ENCODE measurements around the gene CDC7. TPM values are rescaled to one million over a fixed set of nuclear protein-coding genes. Genes with fewer than 3 reads are reported as not detected.
"Not testable (repeated sequence)": the region's sequence is repeated elsewhere in the genome, so short reads cannot be mapped to it uniquely, and the experiment has no call there.

CDC7 gene
- polyA plus RNA-seq, 1 donor from 2014 or later, result 34.6 TPM

GRCh38 chr1:91455334-91455733, 45.3 kb upstream of the CDC7 start:
- Histone ChIP-seq H3K27ac (ENCODE audit: low read length) (no peak overlapping the region), H3K9me2 (ENCODE audit: insufficient read depth, low read length) (no peaks in the 10 kb centered on the region), H3K27me3 (ENCODE audit: insufficient read depth, low read depth, low read length) (no peaks in the 10 kb centered on the region), H3F3A (ENCODE audit: insufficient read depth, low read length, poor library complexity, severe bottlenecking) (no peaks in the 10 kb centered on the region), H4K20me1 (ENCODE audit: insufficient read depth) (no peaks in the 10 kb centered on the region), H3K9ac (ENCODE audit: low read length) (no peak overlapping the region), H2AFZ (ENCODE audit: low read depth, low read length) (no peak overlapping the region), H3K36me3 (ENCODE audit: insufficient read depth, low read length) (no peaks in the 10 kb centered on the region), H3K9me3 (ENCODE audit: low read length) (no peaks in the 10 kb centered on the region), H3K4me3 (ENCODE audit: low read length) (no peak overlapping the region), H3K79me2 (replicated peaks; ENCODE audit: insufficient read depth, low read length) (no peaks in the 10 kb centered on the region), H3K4me2 (ENCODE audit: low read length) (no peak overlapping the region)
- TF ChIP-seq EZH2 (IDR thresholded peaks at IDR 0.05; ENCODE audit: borderline replicate concordance, insufficient read depth, low read length, poor library complexity, severe bottlenecking), result no peak
- TF ChIP-seq CTCF (IDR thresholded peaks at IDR 0.05; ENCODE audit: poor library complexity, severe bottlenecking), result no peak
- TF ChIP-seq MXI1 (conservative IDR thresholded peaks at IDR 0.05; ENCODE audit: poor library complexity, severe bottlenecking), result no peak
- TF ChIP-seq SMC3 (conservative IDR thresholded peaks at IDR 0.05; ENCODE audit: poor library complexity), result no peak
- no peak for TF ChIP-seq RAD21 (conservative IDR thresholded peaks at IDR 0.05)
- no peak for TF ChIP-seq TAF1 (IDR thresholded peaks at IDR 0.05; ENCODE audit: low read depth)
- no peak for TF ChIP-seq EP300 (conservative IDR thresholded peaks at IDR 0.05; ENCODE audit: poor library complexity, severe bottlenecking)
- TF ChIP-seq POLR2AphosphoS5 (IDR thresholded peaks at IDR 0.05), result no peak
- no peak for TF ChIP-seq REST (IDR thresholded peaks at IDR 0.05; ENCODE audit: borderline replicate concordance)

- H2AFZ ChIP-seq (ENCODE audit: low read depth, low read length), result no peak overlapping the region
- TF ChIP-seq EZH2 (IDR thresholded peaks at IDR 0.05; ENCODE audit: borderline replicate concordance, insufficient read depth, low read length, poor library complexity, severe bottlenecking) (no peak), RAD21 (conservative IDR thresholded peaks at IDR 0.05) (no peak), CTCF (IDR thresholded peaks at IDR 0.05; ENCODE audit: poor library complexity, severe bottlenecking) (no peak), REST (IDR thresholded peaks at IDR 0.05; ENCODE audit: borderline replicate concordance) (no peak), TAF1 (IDR thresholded peaks at IDR 0.05; ENCODE audit: low read depth) (no peak), POLR2AphosphoS5 (IDR thresholded peaks at IDR 0.05) (no peak), SMC3 (conservative IDR thresholded peaks at IDR 0.05; ENCODE audit: poor library complexity) (no peak), MXI1 (conservative IDR thresholded peaks at IDR 0.05; ENCODE audit: poor library complexity, severe bottlenecking) (no peak), EP300 (conservative IDR thresholded peaks at IDR 0.05; ENCODE audit: poor library complexity, severe bottlenecking) (no peak)
- no peaks in the 10 kb centered on the region for H4K20me1 ChIP-seq (ENCODE audit: insufficient read depth)
Measured at GRCh38 chr1:91455896-91456295, 44.8 kb upstream of the CDC7 start.

GRCh38 chr1:91465350-91465749, 35.3 kb upstream of the CDC7 start:
- H3K27ac ChIP-seq (ENCODE audit: low read length); H3K79me2 ChIP-seq (replicated peaks; ENCODE audit: insufficient read depth, low read length); H3K9me3 ChIP-seq (ENCODE audit: low read length); H2AFZ ChIP-seq (ENCODE audit: low read depth, low read length); H3K9me2 ChIP-seq (ENCODE audit: insufficient read depth, low read length); H3K9ac ChIP-seq (ENCODE audit: low read length); H4K20me1 ChIP-seq (ENCODE audit: insufficient read depth); H3K4me2 ChIP-seq (ENCODE audit: low read length); H3K27me3 ChIP-seq (ENCODE audit: insufficient read depth, low read depth, low read length); H3K36me3 ChIP-seq (ENCODE audit: insufficient read depth, low read length); H3K4me3 ChIP-seq (ENCODE audit: low read length); H3F3A ChIP-seq (ENCODE audit: insufficient read depth, low read length, poor library complexity, severe bottlenecking): not testable (repeated sequence)

More at GRCh38 chr1:91455896-91456295, 44.8 kb upstream of the CDC7 start:
- Histone ChIP-seq H3K4me2 (ENCODE audit: low read length) (no peak overlapping the region), H3F3A (ENCODE audit: insufficient read depth, low read length, poor library complexity, severe bottlenecking) (no peaks in the 10 kb centered on the region), H3K9ac (ENCODE audit: low read length) (no peak overlapping the region), H3K27ac (ENCODE audit: low read length) (no peak overlapping the region), H3K4me3 (ENCODE audit: low read length) (no peak overlapping the region), H3K36me3 (ENCODE audit: insufficient read depth, low read length) (no peaks in the 10 kb centered on the region), H3K9me2 (ENCODE audit: insufficient read depth, low read length) (no peaks in the 10 kb centered on the region), H3K27me3 (ENCODE audit: insufficient read depth, low read depth, low read length) (no peaks in the 10 kb centered on the region), H3K9me3 (ENCODE audit: low read length) (no peaks in the 10 kb centered on the region), H3K79me2 (replicated peaks; ENCODE audit: insufficient read depth, low read length) (no peaks in the 10 kb centered on the region)

Data from neural cell (in vitro differentiated cells).